Melanocyte of skin (primary cell): Measurements from ENCODE around the gene ACVR1. TPM values are rescaled to one million over a fixed set of nuclear protein-coding genes. Genes with fewer than 3 reads are reported as not detected.

ENCODE experiments used
- small RNA-seq, 2 donors: library from RNA; depleted of rRNA; stranded (forward); fragments of <200 nt; gene quantifications; one replicate each; pipeline ENCODE3, GENCODE V24; 2012
- total RNA-seq, 2 donors: library from RNA; depleted of rRNA; stranded (reverse); fragments of >200 nt; gene quantifications; 2 replicates each; pipeline ENCODE4 v1.2.3, GENCODE V29; 2012

The ACVR1 gene
- total RNA-seq, result 10 to 100 TPM in 1 of 2 donors, 1 to 10 TPM in 1; 7.9 to 19.0 TPM

GRCh38 chr2:157876066-157876785, at the start of gene ACVR1:
Gene ACVR1 (minus strand): TSS chr2:157876330. CDS start chr2:157799493, 76,837 bp downstream.

Small RNA genes lying within 50 kb of the gene (small RNA-seq; reads per million reads assigned to genes)
- 0 reads per million in 2 donors for gene RNU6-436P

Other genes with a start within 250 kb of the ACVR1 start
- 1 to 10 TPM; 1.0 to 4.0 TPM for gene ACVR1C, start 247.5 kb downstream of the ACVR1 start, total RNA-seq
- not detected for gene UPP2, start 225.5 kb upstream of the ACVR1 start, total RNA-seq